GM10248 (cell line): ENCODE results near the gene TMEM62.

Source experiments
- CTCF ChIA-PET: fragments of 300-600 bp; sonication (Branson Sonifier 250); formaldehyde crosslinking; extraction: SDS; loops from one replicate; lab custom pipeline; 2021; ENCODE audit warnings: antibody characterized with exemption; lab: Yijun Ruan, JAX
- POLR2A ChIA-PET: fragments of 350-650 bp; sonication (Branson Sonifier 250); formaldehyde crosslinking; extraction: SDS; loops from one replicate; lab custom pipeline; 2020; ENCODE audit warnings: antibody characterized with exemption; lab: Yijun Ruan, JAX
- DNase-seq: peaks from one replicate; pipeline ENCODE4 v3.0.0; 2012; ENCODE audit errors: extremely low spot score
- CTCF ChIP-seq: IDR thresholded peaks from 2 replicates; pipeline ENCODE4 v1.5.1; 2012; ENCODE audit warnings: mild to moderate bottlenecking, low read depth; ENCODE audit errors: extremely low read depth, missing control alignments, control extremely low read depth

Gene TMEM62

GRCh38 chr15:43103907-43104306, 29.5 kb upstream of the TMEM62 start:
- CTCF ChIA-PET = interaction anchor here (1.1 to 4.5 kb wide), 3 partner anchors 12 to 182 kb away, joined by 3 to 18 read pairs (median 3); no protein-coding TSS in a partner anchor
- no peak for DNase-seq
- POLR2A ChIA-PET = interaction anchor here (0.7 kb wide), 1 partner anchor 1893 kb away, joined by 3 read pairs; no protein-coding TSS in a partner anchor
- no peak for TF ChIP-seq CTCF

- DNase-seq = no peak
- POLR2A ChIA-PET = interaction anchor here (0.7 kb wide), 1 partner anchor 1894 kb away, joined by 3 read pairs; no protein-coding TSS in a partner anchor
- CTCF ChIA-PET = interaction anchor here (1.1 to 4.5 kb wide), 3 partner anchors 12 to 181 kb away, joined by 3 to 18 read pairs (median 3); no protein-coding TSS in a partner anchor
- no peak for TF ChIP-seq CTCF
Observed at GRCh38 chr15:43104426-43104825, 29.0 kb upstream of the TMEM62 start.

DNA sequence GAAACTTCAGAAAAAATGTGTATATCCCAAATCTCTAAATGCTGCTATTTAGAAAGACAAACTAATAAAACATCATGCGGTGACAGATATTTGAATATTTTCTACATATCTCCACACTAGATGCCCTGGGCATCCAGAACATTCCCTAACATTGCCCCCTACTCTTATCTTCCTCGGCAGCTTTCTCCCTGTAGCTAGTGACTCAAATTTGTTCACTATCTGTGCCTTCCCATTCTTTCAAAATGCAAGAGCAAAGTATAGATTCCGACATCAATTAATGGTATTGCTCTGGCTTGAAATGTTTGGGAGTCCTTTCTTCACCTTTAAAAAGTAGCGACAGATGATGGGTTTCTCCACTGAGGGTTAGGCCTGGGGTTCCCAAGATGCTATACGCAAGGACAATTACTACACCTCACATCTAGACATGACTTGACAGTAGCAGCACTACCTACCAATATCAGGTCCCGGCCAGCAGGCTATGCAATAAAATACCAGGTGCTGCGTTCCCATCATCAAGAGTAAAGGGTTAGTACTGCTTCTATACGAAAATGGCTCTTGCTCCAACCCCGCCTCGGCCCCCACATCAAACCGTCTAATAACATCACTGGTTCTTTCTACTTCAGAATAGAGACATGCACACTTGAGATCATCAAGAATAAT, 28.2 kb upstream of the TMEM62 start:
- DNase-seq = peak; percentile 19
- TF ChIP-seq CTCF = no peak
- CTCF ChIA-PET = interaction anchor here (1.1 to 4.5 kb wide), 3 partner anchors 13 to 180 kb away, joined by 3 to 18 read pairs (median 3); no protein-coding TSS in a partner anchor
- POLR2A ChIA-PET = no interaction called here

- POLR2A ChIA-PET = interaction anchor here (1.4 kb wide), 1 partner anchor 17 kb away, joined by 5 read pairs; no protein-coding TSS in a partner anchor
- TF ChIP-seq CTCF = no peak
- peak; percentile 91 for DNase-seq
- CTCF ChIA-PET = interaction anchor here (0.7 to 2.0 kb wide), 7 partner anchors 10 to 401 kb away, joined by 3 to 5 read pairs (median 3); no protein-coding TSS in a partner anchor
Observed at GRCh38 chr15:43105778-43106485, 27.5 kb upstream of the TMEM62 start, which contains the start of gene UBR1. UBR1 (minus strand) TSS chr15:43106038; CDS start chr15:43106022, 16 bp downstream.

DNA sequence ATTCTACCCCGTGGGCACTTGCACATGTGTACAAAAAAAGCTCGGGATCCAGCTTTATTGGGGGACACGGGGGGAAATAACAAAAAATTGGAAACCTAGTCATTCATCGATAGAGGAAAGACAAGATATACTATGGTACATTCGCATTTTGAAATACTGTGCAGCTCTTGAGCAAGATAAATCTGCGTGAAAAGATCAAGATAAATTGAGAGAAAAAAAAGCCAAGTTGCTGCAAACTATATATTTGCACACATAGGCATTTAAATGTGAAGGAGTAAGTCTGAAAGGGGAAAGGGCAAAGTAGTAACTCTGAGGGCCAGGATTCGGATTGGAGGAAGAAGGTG, 26.9 kb upstream of the TMEM62 start:
- POLR2A ChIA-PET = interaction anchor here (0.5 to 1.4 kb wide), 2 partner anchors 14 to 16 kb away, joined by 3 to 5 read pairs; no protein-coding TSS in a partner anchor
- TF ChIP-seq CTCF = no peak
- CTCF ChIA-PET = interaction anchor here (0.7 to 2.0 kb wide), 7 partner anchors 9 to 402 kb away, joined by 3 to 5 read pairs (median 3); no protein-coding TSS in a partner anchor
- no peak for DNase-seq

- no peak for DNase-seq
- no peak for TF ChIP-seq CTCF
- CTCF ChIA-PET = interaction anchor here (1.6 to 2.0 kb wide), 2 partner anchors 24 to 33 kb away, joined by 3 to 4 read pairs; no protein-coding TSS in a partner anchor
- POLR2A ChIA-PET = no interaction called here
Observed at GRCh38 chr15:43107751-43108150, 25.6 kb upstream of the TMEM62 start.
